CD4-positive, alpha-beta T cell treated with Interleukin-4 for 1 hour (primary cell): ENCODE data around the gene RBFOX2.
A peak's percentile ranks its signal among the peaks of the same experiment; 100 is the strongest.
"Not testable (repeated sequence)": the region's sequence is repeated elsewhere in the genome, so short reads cannot be mapped to it uniquely, and the experiment has no call there.

ENCODE experiments used
- DNase-seq, 2 donors: peaks; one replicate each; pipeline ENCODE4 v3.0.0-alpha.2; 2020 to 2022

The RBFOX2 gene

DNA sequence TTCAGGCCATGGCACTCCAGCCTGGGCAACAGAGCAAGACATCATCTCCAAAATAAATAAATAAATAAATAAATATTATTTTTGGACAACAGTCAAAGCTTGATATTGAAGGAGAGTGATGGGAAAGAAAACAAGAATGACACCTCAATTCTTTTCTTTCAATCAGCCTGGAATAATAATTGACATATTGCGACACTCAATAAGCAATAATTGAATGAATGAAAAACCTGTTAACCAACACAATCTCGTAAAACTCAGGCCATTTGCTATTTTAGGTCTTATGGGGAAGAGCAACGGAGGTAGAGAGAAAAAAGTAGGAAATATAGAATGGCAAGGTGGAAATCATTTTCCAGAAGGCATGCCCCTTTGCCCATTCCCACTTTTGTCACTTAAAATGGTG lies 10.5 kb upstream of the RBFOX2 start:
- no peak for DNase-seq

- DNase-seq, result no peak
Measured at GRCh38 chr22:36037102-36037758, 8.6 kb upstream of the RBFOX2 start.

- DNase-seq, result no peak
Measured at GRCh38 chr22:36036167-36036624, 7.6 kb upstream of the RBFOX2 start.

DNA sequence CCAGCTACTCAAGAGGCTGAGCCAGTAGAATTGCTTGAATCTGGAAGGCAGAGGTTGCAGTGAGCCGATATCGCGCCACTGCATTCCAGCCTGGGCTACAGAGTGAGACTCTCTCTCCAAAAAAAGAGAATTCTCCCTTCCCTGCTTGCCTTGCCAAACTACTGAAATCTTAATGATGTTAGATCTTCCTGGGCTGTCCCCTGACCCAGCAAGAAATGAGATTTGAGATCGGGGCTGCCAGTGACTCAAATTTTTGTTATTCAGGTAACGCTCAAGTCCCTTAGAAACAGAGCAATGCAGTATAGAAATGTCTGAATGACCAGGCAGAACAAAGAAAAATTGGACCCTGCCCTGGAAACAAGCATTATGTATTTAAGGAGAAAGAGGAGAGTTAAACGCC lies 4.0 kb upstream of the RBFOX2 start:
- DNase-seq, result no peak

DNA sequence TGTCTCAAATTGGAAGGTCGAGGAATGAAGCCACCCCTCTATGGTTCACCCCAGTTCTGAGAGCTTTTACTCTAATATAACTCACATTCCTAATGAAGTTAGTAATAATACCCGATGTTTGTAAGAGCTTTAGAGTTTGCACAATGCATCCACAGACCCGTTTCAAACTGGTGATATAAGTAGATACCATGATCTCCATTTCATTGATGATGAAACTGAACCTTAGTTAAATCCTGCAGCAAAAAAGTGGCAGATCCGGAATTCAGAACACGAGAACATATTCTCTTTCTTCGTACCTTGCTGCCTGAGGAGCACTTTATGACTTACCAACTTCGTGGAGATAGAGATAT lies 757 bp upstream of the RBFOX2 start:
- no peak for DNase-seq

DNA sequence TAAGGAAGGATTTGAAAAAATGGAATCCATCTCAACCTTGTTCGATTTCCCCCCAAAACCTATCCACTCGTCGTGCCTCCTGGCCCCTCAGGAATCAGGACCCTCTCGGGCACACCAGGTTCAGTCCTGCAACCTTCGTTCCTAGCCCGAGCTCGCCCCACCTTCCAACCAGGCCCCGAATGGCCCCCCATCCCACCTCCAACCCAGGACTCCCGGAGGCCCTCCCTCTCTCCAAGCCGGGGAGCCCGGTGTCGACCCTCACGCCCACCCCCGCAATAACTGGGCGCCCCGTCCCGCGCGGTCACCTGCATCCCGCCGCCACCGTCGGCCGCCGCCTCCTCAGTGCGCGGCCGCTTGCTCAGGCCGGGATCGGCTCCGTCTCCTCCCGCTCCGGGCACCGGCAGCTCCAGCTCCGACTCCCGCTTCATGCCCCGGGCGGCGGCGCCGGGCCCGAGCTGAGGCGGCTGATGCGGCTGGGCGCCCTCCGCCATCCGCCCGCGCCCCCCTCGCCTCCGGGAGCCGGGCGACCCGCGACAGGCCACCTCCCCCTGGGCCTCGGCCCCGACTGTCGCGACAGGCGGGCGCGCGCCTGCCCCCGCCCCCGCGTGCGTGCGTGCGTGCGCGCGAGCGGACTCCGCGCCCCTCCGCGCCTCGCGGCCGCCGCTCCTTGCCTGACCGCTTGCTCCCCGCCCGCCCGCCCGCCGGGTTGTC lies 534 bp downstream of the RBFOX2 start:
- no peak for DNase-seq

- peak in 1 of 2 donors; percentile 7 for DNase-seq
Measured at GRCh38 chr22:36027579-36027934, 1.1 kb downstream of the RBFOX2 start.

DNA sequence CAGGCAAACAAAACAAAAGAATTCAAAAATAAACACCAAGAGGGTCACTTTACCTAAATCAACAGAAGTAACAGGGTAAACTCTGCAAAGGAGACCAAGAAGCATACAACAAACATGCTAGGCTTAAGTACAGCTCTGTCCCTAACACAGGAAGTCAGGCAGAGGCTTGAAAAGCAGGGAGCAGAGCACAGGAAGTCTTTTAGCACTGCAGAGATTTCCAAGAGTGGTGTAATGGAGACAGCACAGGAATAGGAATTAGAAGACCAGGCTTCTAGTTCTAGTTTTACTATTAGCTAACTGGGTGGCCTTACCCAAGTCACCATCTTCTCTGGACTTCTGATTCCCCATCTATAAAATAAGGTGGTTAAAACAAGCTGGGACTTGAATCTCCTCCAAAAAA lies 1.9 kb downstream of the RBFOX2 start:
- DNase-seq, result no peak

- DNase-seq, result no peak
Measured at GRCh38 chr22:36022697-36023096, 5.9 kb downstream of the RBFOX2 start.

DNA sequence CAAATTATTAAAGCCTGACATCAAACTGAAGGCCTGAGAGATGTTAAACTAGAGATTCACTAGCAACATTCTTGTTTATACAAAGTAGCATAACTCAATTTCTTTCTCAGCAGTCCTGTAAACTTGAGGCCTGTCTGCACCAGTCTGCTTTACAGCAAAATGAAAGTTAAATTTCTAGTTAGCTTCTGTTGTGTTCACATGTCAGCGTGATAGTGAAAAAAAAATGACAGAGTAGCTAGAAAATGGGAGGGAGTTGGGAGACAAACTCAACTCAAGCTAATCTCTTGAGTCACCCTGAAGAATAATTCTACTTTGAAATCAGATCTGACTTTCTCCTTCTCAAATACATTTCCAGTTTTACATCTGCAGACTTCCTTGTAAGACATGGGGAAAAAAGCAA lies 6.5 kb downstream of the RBFOX2 start:
- no peak for DNase-seq

DNA sequence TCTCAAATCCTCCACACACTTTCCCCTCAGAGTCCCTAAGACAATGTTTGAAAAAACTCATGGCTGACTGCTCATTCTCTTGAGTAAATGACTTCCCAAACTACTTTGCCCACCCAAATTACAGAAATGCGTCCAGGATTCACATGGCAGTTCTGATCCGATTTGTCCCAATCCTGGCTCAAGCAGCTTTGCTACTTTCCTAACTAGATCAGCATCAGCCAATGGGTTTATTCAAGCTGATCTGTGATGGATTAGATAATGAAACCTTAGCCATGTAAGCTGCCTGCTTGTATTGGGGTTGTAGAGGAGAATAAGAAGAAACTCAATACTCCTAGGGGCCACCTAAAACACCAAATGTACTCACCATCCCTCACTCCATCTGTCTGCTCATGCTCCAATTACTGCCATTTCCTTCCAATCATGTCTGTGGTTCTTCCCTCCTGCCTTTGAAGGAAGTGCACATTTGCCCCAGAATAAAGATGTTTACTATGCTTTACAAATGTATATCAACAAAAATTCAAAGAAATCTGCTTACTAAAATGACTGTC lies 6.9 kb downstream of the RBFOX2 start:
- no peak for DNase-seq

GRCh38 chr22:36020865-36021264 lies 7.8 kb downstream of the RBFOX2 start:
- not testable (repeated sequence) for DNase-seq

DNA sequence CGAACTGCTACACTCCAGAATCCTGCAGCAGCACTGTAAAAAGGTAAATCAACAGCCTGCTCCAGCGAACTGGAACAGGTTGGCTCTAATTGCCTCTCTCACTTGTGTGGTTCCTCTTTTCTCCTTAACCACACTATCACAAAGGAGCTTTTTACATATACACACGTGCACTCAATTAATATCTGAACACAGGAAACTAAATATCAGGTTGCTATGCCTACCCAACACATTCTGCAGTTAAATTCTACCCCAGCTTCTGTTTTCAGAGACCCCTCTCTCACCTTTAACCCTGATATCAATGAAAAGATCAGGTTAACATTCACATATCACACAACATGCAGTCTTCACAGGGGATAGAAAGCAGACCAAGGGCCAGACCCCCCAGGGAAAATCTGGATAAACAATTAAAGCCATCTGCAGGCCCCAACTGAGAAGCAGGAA lies 11.0 kb downstream of the RBFOX2 start:
- DNase-seq, result peak in 1 of 2 donors; percentile 38

DNA sequence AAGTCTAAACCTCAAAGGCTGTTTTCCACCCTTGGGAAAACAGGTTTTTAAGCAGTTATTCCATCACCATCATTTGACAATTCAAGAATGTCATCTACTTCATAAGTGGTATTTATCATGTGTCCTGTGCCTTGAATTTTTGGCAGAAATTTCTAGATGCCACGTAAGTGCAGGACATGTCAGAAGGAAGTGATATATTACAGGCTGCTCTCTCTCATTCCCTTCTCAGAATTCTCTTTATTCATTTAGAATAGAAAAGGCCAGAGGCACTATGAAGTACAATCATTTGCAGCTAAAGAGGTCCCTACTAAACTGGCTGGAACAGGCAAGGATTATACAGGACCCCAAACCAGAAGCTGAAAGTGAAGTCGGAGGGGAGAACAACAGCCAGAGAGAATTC lies 11.9 kb downstream of the RBFOX2 start:
- DNase-seq, result no peak

- DNase-seq, result no peak
Measured at GRCh38 chr22:36015811-36016529, 12.7 kb downstream of the RBFOX2 start.

GRCh38 chr22:36015155-36015810 lies 13.3 kb downstream of the RBFOX2 start:
- DNase-seq, result no peak

DNA sequence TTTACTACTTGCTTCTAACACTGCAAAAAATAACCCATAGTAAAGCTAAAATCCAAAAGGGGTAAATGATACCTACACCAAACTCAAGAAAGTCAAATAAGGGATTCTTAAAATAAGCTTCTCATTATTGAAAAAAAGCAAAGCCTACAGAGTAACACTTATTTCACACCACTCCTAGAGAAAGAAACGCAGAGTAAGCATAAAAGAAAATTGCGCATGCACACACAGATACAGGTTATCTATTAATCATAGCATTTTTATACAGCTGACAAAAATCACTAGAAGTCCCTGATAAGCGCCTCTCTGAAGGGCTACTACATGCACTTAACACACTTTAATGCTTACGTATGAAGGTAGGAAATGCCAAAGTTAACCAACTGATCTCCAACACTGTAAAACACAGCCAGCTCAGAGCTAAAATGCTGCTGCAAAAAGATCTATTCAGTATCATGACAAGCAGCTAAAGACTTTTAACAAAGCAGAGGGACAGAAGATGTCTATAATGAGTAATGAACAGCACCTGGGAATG lies 14.0 kb downstream of the RBFOX2 start:
- no peak for DNase-seq

DNA sequence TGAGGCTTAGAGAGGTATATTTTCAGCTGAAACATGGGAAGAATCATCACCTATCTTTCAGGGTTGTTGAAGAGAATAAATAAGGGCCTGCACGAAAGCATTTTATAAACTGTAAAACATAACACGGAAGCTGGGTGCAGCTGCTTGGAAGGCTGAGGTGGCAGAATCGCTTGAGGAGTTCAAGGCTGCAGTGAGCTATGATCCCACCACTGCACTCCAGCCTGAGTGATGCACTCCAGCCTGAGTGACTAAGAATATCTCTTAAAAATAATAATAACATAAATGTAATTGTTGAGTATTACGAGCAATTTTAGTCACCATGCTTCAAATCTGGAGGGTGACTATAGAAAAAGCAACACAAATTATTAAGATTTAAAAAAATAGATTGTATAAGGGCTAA lies 16.3 kb downstream of the RBFOX2 start:
- DNase-seq, result no peak

- no peak for DNase-seq
Measured at GRCh38 chr22:36010882-36011281, 17.7 kb downstream of the RBFOX2 start.

- DNase-seq, result no peak
Measured at GRCh38 chr22:36010090-36010489, 18.5 kb downstream of the RBFOX2 start.

- DNase-seq, result no peak
Measured at GRCh38 chr22:36009085-36009484, 19.5 kb downstream of the RBFOX2 start.

- no peak for DNase-seq
Measured at GRCh38 chr22:36008565-36008964, 20.1 kb downstream of the RBFOX2 start.

DNA sequence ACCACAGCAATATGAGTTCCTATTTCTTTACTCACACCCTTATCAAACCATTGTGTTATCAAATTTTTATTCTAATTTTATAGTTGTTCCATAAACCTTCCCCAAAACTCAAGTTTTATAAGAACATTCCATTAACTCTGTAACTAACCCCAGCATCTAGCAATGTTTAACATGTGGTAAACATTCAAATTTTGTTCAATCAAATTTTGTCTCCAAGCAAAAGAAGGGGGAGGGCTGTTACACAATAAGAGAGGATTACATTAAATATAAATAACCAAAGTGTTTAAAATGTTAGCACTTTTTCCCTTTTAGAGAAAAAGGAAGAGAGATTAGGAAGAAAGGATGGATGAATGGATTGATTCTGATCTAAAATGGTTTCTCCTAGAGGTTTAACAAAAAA lies 20.5 kb downstream of the RBFOX2 start:
- DNase-seq, result no peak
